ENCODE results near the gene FAM110C. TPM values are rescaled to one million over a fixed set of nuclear protein-coding genes. Genes with fewer than 3 reads are reported as not detected.

FAM110C gene
- total and polyA plus RNA-seq, 2 of the 8 experiments (the other 6 are each of a cell fraction or from before 2014, with no cell fraction given), result 4.8 to 13.2 TPM

GRCh38 chr2:46471-47345 is at the start of gene FAM110C (continued):
- TF ChIP-seq ATF3 (IDR thresholded peaks at IDR 0.05; ENCODE audit: insufficient read depth, low read depth, low read length), result no peak
- no peak for TF ChIP-seq FOSL1 (IDR thresholded peaks at IDR 0.05; ENCODE audit: insufficient read depth, low read depth, low read length)
- no peak for TF ChIP-seq BCL11A (IDR thresholded peaks at IDR 0.05; ENCODE audit: low read depth in 2 of 2, low read length in 2 of 2)
- TF ChIP-seq E2F6 (IDR thresholded peaks at IDR 0.05), result peak; percentile 42; the same call in 1 of the 2 replicates
- TF ChIP-seq CHD1 (IDR thresholded peaks at IDR 0.05; ENCODE audit: low read depth, low read length), result no peak
- no peak for TF ChIP-seq ASH2L (IDR thresholded peaks at IDR 0.05; ENCODE audit: low read length)
- TF ChIP-seq KDM4A (IDR thresholded peaks at IDR 0.05; ENCODE audit: low read depth, low read length, severe bottlenecking), result peak; percentile 48
- 0 out of 4 replicates have a peak, but pooled peaks of 1 of the 2 experiments have one; percentile 7 for TF ChIP-seq RAD21 (IDR thresholded peaks at IDR 0.05 in 1 of 2, conservative IDR thresholded peaks at IDR 0.05 in 1 of 2; ENCODE audit: low read depth in 2 of 2, low read length in 2 of 2)
- 0 out of 2 replicates have a peak, but pooled peaks have one; percentile 4 for TF ChIP-seq JUND (IDR thresholded peaks at IDR 0.05; ENCODE audit: low read length)
- no peak for TF ChIP-seq SRF (IDR thresholded peaks at IDR 0.05; ENCODE audit: low read depth, low read length)
- TF ChIP-seq JUN (IDR thresholded peaks at IDR 0.05; ENCODE audit: low read depth, low read length), result no peak
- no peak for TF ChIP-seq RFX5 (IDR thresholded peaks at IDR 0.05; ENCODE audit: borderline replicate concordance, low read depth, low read length)
- TF ChIP-seq ZNF274 (IDR thresholded peaks at IDR 0.05; ENCODE audit: borderline replicate concordance, extremely low read depth, low read length), result no peak
- no peak for TF ChIP-seq CEBPB (IDR thresholded peaks at IDR 0.05; ENCODE audit: low read depth, low read length)
- TF ChIP-seq CTCF (IDR thresholded peaks at IDR 0.05; ENCODE audit: control extremely low read depth in 1 of 3, insufficient read depth in 1 of 3, low read depth in 1 of 3, low read length in 3 of 3), result no peak
- TF ChIP-seq CBX8 (IDR thresholded peaks at IDR 0.05; ENCODE audit: borderline replicate concordance, low read depth, low read length), result no peak
- TF ChIP-seq TCF12 (IDR thresholded peaks at IDR 0.05; ENCODE audit: low read depth, low read length), result no peak
- no peak; the same call in 1 of the 2 replicates for TF ChIP-seq RBBP5 (IDR thresholded peaks at IDR 0.05; ENCODE audit: borderline replicate concordance, low read depth, low read length)
- TF ChIP-seq GABPA (IDR thresholded peaks at IDR 0.05; ENCODE audit: borderline replicate concordance, insufficient read depth, low read length), result no peak
